ENCODE results near the gene PAK6. TPM values are rescaled to one million over a fixed set of nuclear protein-coding genes. Genes with fewer than 3 reads are reported as not detected.

Gene PAK6
- total and polyA plus RNA-seq, 2 experiments from 2014 or later, result 2.4 to 20.0 TPM

DNA sequence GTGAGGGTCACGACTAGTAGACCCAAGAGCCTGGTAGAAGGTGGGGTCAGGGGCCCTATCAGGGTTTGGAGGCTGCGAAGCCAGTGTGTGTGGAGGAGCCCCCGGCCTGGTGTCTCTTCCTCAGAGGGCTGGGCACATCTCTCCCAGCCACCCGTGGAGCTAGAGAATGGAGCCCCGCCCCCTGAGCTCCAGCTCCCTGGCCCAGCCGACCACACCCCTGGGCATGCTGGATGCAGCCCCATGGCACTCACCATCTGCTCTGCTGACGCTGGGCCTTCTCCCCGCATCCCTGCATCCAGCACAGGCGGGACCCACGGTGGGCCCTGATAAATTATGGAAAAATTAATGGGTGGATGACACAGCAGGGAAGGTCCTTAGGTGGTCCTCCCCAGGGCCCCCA is 26.5 kb downstream of the PAK6 start:
- H2AFZ ChIP-seq, result no peak overlapping the region
- no peak overlapping the region for H3K27ac ChIP-seq (ENCODE audit: low read depth)
- DNase-seq (ENCODE audit: low spot score) (no peak), ATAC-seq (peak; percentile 38)
- H3K4me3 Mint-ChIP-seq, result no peak overlapping the region
- no peak overlapping the region for H3K27ac Mint-ChIP-seq
- H3K27me3 Mint-ChIP-seq (ENCODE audit: insufficient read depth, low read depth, poor library complexity), result peaks cover 3% of the 10 kb centered on the region
- TF ChIP-seq, protein P1, sequence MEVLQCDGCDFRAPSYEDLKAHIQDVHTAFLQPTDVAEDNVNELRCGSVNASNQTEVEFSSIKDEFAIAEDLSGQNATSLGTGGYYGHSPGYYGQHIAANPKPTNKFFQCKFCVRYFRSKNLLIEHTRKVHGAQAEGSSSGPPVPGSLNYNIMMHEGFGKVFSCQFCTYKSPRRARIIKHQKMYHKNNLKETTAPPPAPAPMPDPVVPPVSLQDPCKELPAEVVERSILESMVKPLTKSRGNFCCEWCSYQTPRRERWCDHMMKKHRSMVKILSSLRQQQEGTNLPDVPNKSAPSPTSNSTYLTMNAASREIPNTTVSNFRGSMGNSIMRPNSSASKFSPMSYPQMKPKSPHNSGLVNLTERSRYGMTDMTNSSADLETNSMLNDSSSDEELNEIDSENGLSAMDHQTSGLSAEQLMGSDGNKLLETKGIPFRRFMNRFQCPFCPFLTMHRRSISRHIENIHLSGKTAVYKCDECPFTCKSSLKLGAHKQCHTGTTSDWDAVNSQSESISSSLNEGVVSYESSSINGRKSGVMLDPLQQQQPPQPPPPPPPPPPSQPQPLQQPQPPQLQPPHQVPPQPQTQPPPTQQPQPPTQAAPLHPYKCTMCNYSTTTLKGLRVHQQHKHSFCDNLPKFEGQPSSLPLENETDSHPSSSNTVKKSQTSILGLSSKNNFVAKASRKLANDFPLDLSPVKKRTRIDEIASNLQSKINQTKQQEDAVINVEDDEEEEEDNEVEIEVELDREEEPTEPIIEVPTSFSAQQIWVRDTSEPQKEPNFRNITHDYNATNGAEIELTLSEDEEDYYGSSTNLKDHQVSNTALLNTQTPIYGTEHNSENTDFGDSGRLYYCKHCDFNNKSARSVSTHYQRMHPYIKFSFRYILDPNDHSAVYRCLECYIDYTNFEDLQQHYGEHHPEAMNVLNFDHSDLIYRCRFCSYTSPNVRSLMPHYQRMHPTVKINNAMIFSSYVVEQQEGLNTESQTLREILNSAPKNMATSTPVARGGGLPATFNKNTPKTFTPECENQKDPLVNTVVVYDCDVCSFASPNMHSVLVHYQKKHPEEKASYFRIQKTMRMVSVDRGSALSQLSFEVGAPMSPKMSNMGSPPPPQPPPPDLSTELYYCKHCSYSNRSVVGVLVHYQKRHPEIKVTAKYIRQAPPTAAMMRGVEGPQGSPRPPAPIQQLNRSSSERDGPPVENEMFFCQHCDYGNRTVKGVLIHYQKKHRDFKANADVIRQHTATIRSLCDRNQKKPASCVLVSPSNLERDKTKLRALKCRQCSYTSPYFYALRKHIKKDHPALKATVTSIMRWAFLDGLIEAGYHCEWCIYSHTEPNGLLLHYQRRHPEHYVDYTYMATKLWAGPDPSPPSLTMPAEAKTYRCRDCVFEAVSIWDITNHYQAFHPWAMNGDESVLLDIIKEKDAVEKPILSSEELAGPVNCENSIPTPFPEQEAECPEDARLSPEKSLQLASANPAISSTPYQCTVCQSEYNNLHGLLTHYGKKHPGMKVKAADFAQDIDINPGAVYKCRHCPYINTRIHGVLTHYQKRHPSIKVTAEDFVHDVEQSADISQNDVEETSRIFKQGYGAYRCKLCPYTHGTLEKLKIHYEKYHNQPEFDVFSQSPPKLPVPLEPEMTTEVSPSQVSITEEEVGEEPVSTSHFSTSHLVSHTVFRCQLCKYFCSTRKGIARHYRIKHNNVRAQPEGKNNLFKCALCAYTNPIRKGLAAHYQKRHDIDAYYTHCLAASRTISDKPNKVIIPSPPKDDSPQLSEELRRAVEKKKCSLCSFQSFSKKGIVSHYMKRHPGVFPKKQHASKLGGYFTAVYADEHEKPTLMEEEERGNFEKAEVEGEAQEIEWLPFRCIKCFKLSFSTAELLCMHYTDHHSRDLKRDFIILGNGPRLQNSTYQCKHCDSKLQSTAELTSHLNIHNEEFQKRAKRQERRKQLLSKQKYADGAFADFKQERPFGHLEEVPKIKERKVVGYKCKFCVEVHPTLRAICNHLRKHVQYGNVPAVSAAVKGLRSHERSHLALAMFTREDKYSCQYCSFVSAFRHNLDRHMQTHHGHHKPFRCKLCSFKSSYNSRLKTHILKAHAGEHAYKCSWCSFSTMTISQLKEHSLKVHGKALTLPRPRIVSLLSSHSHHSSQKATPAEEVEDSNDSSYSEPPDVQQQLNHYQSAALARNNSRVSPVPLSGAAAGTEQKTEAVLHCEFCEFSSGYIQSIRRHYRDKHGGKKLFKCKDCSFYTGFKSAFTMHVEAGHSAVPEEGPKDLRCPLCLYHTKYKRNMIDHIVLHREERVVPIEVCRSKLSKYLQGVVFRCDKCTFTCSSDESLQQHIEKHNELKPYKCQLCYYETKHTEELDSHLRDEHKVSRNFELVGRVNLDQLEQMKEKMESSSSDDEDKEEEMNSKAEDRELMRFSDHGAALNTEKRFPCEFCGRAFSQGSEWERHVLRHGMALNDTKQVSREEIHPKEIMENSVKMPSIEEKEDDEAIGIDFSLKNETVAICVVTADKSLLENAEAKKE (CRISPR knock-in tag; IDR thresholded peaks at IDR 0.05), result no peak
- TF ChIP-seq, protein P2, sequence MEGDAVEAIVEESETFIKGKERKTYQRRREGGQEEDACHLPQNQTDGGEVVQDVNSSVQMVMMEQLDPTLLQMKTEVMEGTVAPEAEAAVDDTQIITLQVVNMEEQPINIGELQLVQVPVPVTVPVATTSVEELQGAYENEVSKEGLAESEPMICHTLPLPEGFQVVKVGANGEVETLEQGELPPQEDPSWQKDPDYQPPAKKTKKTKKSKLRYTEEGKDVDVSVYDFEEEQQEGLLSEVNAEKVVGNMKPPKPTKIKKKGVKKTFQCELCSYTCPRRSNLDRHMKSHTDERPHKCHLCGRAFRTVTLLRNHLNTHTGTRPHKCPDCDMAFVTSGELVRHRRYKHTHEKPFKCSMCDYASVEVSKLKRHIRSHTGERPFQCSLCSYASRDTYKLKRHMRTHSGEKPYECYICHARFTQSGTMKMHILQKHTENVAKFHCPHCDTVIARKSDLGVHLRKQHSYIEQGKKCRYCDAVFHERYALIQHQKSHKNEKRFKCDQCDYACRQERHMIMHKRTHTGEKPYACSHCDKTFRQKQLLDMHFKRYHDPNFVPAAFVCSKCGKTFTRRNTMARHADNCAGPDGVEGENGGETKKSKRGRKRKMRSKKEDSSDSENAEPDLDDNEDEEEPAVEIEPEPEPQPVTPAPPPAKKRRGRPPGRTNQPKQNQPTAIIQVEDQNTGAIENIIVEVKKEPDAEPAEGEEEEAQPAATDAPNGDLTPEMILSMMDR (conservative IDR thresholded peaks at IDR 0.05; ENCODE audit: low read depth in 2 of 2), result no peak
- TF ChIP-seq, protein P3, sequence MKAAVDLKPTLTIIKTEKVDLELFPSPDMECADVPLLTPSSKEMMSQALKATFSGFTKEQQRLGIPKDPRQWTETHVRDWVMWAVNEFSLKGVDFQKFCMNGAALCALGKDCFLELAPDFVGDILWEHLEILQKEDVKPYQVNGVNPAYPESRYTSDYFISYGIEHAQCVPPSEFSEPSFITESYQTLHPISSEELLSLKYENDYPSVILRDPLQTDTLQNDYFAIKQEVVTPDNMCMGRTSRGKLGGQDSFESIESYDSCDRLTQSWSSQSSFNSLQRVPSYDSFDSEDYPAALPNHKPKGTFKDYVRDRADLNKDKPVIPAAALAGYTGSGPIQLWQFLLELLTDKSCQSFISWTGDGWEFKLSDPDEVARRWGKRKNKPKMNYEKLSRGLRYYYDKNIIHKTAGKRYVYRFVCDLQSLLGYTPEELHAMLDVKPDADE (IDR thresholded peaks at IDR 0.05), result no peak
- TF ChIP-seq EZH2phosphoT487 (IDR thresholded peaks at IDR 0.05; ENCODE audit: unreplicated experiment), result no peak
- no peak for TF ChIP-seq CREB1 (CRISPR knock-in tag; IDR thresholded peaks at IDR 0.05; ENCODE audit: low read depth)
- TF ChIP-seq ZNF114 (CRISPR knock-in tag; IDR thresholded peaks at IDR 0.05), result no peak
- TF ChIP-seq POLR2AphosphoS5 (IDR thresholded peaks at IDR 0.05; ENCODE audit: low read depth), result no peak
- no peaks in the 10 kb centered on the region for H4K20me1 ChIP-seq (replicated peaks; ENCODE audit: insufficient read depth)
- H3K4me1 Mint-ChIP-seq, result peaks cover 15% of the 10 kb centered on the region
- no peak overlapping the region for H3K4me2 ChIP-seq
- no peaks in the 10 kb centered on the region for H3F3A ChIP-seq (replicated peaks; ENCODE audit: low read depth)
- H3K4me3 ChIP-seq, result no peak overlapping the region
- peaks cover 4% of the 10 kb centered on the region; the same call in 1 of the 3 replicates for H3K36me3 Mint-ChIP-seq (ENCODE audit: low read depth)
- H3K27me3 ChIP-seq (ENCODE audit: insufficient read depth), result no peaks in the 10 kb centered on the region
- H3K36me3 ChIP-seq (ENCODE audit: insufficient read depth), result no peaks in the 10 kb centered on the region
- H3K79me2 ChIP-seq (replicated peaks; ENCODE audit: insufficient read depth), result no peaks in the 10 kb centered on the region
- no peaks in the 10 kb centered on the region for H3K4me1 ChIP-seq (ENCODE audit: insufficient read depth)
- no peaks in the 10 kb centered on the region for H3K9me2 ChIP-seq (ENCODE audit: insufficient read depth)
- H3K9me3 Mint-ChIP-seq, result no peaks in the 10 kb centered on the region; the same call in 2 of the 3 replicates

Data from GM23338 (cell line).